ENCODE measurements around the gene RAB11FIP4. TPM values are rescaled to one million over a fixed set of nuclear protein-coding genes. Genes with fewer than 3 reads are reported as not detected.

Gene RAB11FIP4
- total and polyA plus RNA-seq, 10 of the 15 experiments (the other 5 are each of a cell fraction or from before 2014, with no cell fraction given), result 1.4 to 27.0 (median 17.6) TPM

DNA sequence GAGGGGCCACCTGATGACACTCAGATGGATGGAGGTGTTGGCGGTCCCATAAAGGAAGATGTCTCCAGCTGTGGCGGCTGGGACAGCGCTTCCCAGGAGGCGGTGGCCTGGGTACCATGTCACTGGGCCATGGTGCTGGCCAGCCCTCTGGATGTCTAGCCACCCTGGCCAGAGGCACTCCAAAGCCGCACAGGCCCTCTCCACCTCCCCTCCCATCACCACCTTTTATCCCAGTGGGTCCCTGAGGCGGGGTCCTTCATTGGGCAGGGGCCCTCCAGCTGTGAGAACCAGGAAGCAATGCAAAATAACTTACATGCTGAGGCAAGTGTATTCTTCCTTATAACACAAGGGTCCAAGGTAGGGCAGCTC is 23.1 kb downstream of the RAB11FIP4 start:
- Histone ChIP-seq H3K4me1 (ENCODE audit: control insufficient read depth, insufficient read depth, low read length) (no peaks in the 10 kb centered on the region), H3K4me2 (ENCODE audit: control insufficient read depth, insufficient read depth) (no peak overlapping the region), H3K9me3 (replicated peaks; ENCODE audit: control insufficient read depth, insufficient read depth, low read length) (no peaks in the 10 kb centered on the region), H4K20me1 (ENCODE audit: control insufficient read depth, insufficient read depth) (no peaks in the 10 kb centered on the region), H3K36me3 (ENCODE audit: control insufficient read depth in 2 of 2, insufficient read depth in 2 of 2, low read length in 1 of 2) (no peaks in the 10 kb centered on the region), H3K4me3 (no peak overlapping the region), H3K9ac (ENCODE audit: control insufficient read depth, insufficient read depth, low read length) (no peak overlapping the region), H3K79me2 (ENCODE audit: control insufficient read depth, insufficient read depth, low read length) (no peaks in the 10 kb centered on the region), H2AFZ (ENCODE audit: control insufficient read depth, low read depth, low read length) (no peak overlapping the region), H3K27me3 (replicated peaks in 1 of 2; ENCODE audit: control insufficient read depth in 2 of 2, insufficient read depth in 2 of 2, low read length in 1 of 2) (no peaks in the 10 kb centered on the region), H3K27ac (ENCODE audit: control insufficient read depth, insufficient read depth) (no peak overlapping the region)
- CTCF ChIA-PET, result no interaction called here
- no peak for TF ChIP-seq JUNB (IDR thresholded peaks at IDR 0.05)
- no peak for TF ChIP-seq ZNF217 (IDR thresholded peaks at IDR 0.05)
- no peak for TF ChIP-seq MEF2B (IDR thresholded peaks at IDR 0.05; ENCODE audit: partially characterized antibody, poor library complexity, severe bottlenecking)
- no peak for TF ChIP-seq NFYA (IDR thresholded peaks at IDR 0.05; ENCODE audit: borderline replicate concordance, low read depth, low read length)
- TF ChIP-seq SPI1 (IDR thresholded peaks at IDR 0.05; ENCODE audit: borderline replicate concordance, insufficient read depth, low read depth, low read length), result no peak
- TF ChIP-seq ZNF207 (IDR thresholded peaks at IDR 0.05; ENCODE audit: borderline replicate concordance), result no peak
- TF ChIP-seq ESRRA (IDR thresholded peaks at IDR 0.05; ENCODE audit: low read length), result no peak
- TF ChIP-seq ZNF274 (IDR thresholded peaks at IDR 0.05; ENCODE audit: insufficient read depth, insufficient read length), result no peak
- TF ChIP-seq, protein P1, sequence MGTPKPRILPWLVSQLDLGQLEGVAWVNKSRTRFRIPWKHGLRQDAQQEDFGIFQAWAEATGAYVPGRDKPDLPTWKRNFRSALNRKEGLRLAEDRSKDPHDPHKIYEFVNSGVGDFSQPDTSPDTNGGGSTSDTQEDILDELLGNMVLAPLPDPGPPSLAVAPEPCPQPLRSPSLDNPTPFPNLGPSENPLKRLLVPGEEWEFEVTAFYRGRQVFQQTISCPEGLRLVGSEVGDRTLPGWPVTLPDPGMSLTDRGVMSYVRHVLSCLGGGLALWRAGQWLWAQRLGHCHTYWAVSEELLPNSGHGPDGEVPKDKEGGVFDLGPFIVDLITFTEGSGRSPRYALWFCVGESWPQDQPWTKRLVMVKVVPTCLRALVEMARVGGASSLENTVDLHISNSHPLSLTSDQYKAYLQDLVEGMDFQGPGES (IDR thresholded peaks at IDR 0.05), result no peak
- no peak for TF ChIP-seq RAD21 (IDR thresholded peaks at IDR 0.05; ENCODE audit: insufficient read depth, low read depth, low read length)
- no peak for TF ChIP-seq HDAC2 (IDR thresholded peaks at IDR 0.05)
- BruUV-seq (replicated peaks), result no TSS peak
- no peak for FAIRE-seq
- 49% methylated on average over 6 of the region's 6 CpGs for WGBS (ENCODE audit: insufficient coverage, insufficient replicate concordance, low lambda C conversion rate, missing lambda C conversion rate)
- DNase-seq (ENCODE audit: low read depth, low spot score), result no peak
- intact Hi-C loops (cut with micrococcal nuclease; ENCODE audit: unreplicated experiment) (no loop called here), in situ Hi-C loops (cut with MboI) (no loop called here)
- POLR2A ChIA-PET, result no interaction called here
- RAD21 ChIA-PET (ENCODE audit: unreplicated experiment), result no interaction called here
- SMC1A ChIA-PET (ENCODE audit: uncharacterized antibody, unreplicated experiment), result no interaction called here
- no peak for ATAC-seq
